GM23248 (cell line): ENCODE data around the gene ZNF175. TPM values are rescaled to one million over a fixed set of nuclear protein-coding genes. Genes with fewer than 3 reads are reported as not detected.

Experiments used
- DNase-seq: peaks from one replicate; pipeline ENCODE4 v3.0.0-alpha.2; 2015
- H2AFZ ChIP-seq: fragments of 200-600 bp; sonication (generic); 2 replicates; pipeline ENCODE4 v1.6.1; 2016; ENCODE audit warnings: antibody characterized with exemption
- H3F3A ChIP-seq: fragments of 200-600 bp; sonication (generic); 2 replicates; pipeline ENCODE4 v1.6.1; 2016; ENCODE audit warnings: mild to moderate bottlenecking, antibody characterized with exemption, mixed run types; ENCODE audit not compliant: insufficient read depth
- H3K27ac ChIP-seq: fragments of 200-600 bp; sonication (generic); 2 replicates; pipeline ENCODE4 v1.5.1; 2016; ENCODE audit warnings: mild to moderate bottlenecking
- H3K27me3 ChIP-seq: fragments of 200-600 bp; sonication (generic); replicated peaks from 2 replicates; pipeline ENCODE4 v1.6.1; 2016; ENCODE audit warnings: mild to moderate bottlenecking; ENCODE audit not compliant: insufficient read depth
- H3K36me3 ChIP-seq: fragments of 200-600 bp; sonication (generic); 2 replicates; pipeline ENCODE4 v1.6.1; 2016; ENCODE audit warnings: low read depth, mild to moderate bottlenecking
- H3K4me1 ChIP-seq: fragments of 200-600 bp; sonication (generic); 2 replicates; pipeline ENCODE4 v1.6.1; 2016; ENCODE audit warnings: mild to moderate bottlenecking; ENCODE audit not compliant: insufficient read depth
- H3K4me2 ChIP-seq: fragments of 200-600 bp; sonication (generic); one replicate; pipeline ENCODE4 v1.6.1; 2016; ENCODE audit warnings: mild to moderate bottlenecking; ENCODE audit not compliant: unreplicated experiment
- H3K4me3 ChIP-seq: fragments of 200-600 bp; sonication (generic); 2 replicates; pipeline ENCODE4 v1.5.1; 2016; ENCODE audit warnings: mild to moderate bottlenecking
- H3K79me2 ChIP-seq: fragments of 200-600 bp; sonication (generic); 2 replicates; pipeline ENCODE4 v1.6.1; 2016; ENCODE audit warnings: mild to moderate bottlenecking; ENCODE audit not compliant: insufficient read depth
- H3K9ac ChIP-seq: fragments of 200-600 bp; sonication (generic); 2 replicates; pipeline ENCODE4 v1.6.1; 2016; ENCODE audit warnings: mild to moderate bottlenecking
- H3K9me2 ChIP-seq: fragments of 200-600 bp; sonication (generic); 2 replicates; pipeline ENCODE4 v1.6.1; 2016; ENCODE audit warnings: mixed run types, mild to moderate bottlenecking, moderate library complexity; ENCODE audit not compliant: insufficient read depth
- H3K9me3 ChIP-seq: fragments of 200-600 bp; sonication (generic); one replicate; pipeline ENCODE4 v1.6.1; 2017; ENCODE audit warnings: low read depth
- H4K20me1 ChIP-seq: fragments of 200-600 bp; sonication (generic); 2 replicates; pipeline ENCODE4 v1.6.0; 2016; ENCODE audit not compliant: insufficient read depth
- EZH2 ChIP-seq: fragments of 200-600 bp; sonication (generic); IDR thresholded peaks from 2 replicates; pipeline ENCODE4 v1.6.1; 2018; ENCODE audit warnings: antibody characterized with exemption, mild to moderate bottlenecking; ENCODE audit not compliant: insufficient read depth, poor library complexity, severe bottlenecking
- EZH2phosphoT487 ChIP-seq: fragments of 200-600 bp; sonication (generic); IDR thresholded peaks from 2 replicates; pipeline ENCODE4 v1.6.1; 2018; ENCODE audit warnings: antibody characterized with exemption, moderate library complexity, mild to moderate bottlenecking, low read depth; ENCODE audit not compliant: insufficient read depth
- WGBS, 2 experiments: methylation state at CpG; one replicate each; pipeline ENCODE4 v1.1.6; 2015 to 2017; ENCODE audit warnings: low lambda C conversion rate in 2 of 2, low coverage in 1 of 2; ENCODE audit errors: missing lambda C conversion rate in 2 of 2; 5-methylcytosine and 5-hydroxymethylcytosine counted together
- in situ Hi-C: fragments of 300-500 bp; cut with MboI; formaldehyde crosslinking; loops from 2 replicates; pipeline ENCODE4 v1.15.0; 2020
- polyA plus RNA-seq: library from polyadenylated mRNA; unstranded; fragments of >200 nt; fragmentation: Nextera tagmentation; extraction: Ambion mirVana; gene quantifications from 2 replicates; pipeline ENCODE4 v1.2.1, GENCODE V29; 2016
- total RNA-seq: library from RNA; depleted of rRNA; stranded (reverse); fragments of >200 nt; shearing (Covaris generic); gene quantifications from 2 replicates; pipeline ENCODE4 v1.2.3, GENCODE V29; 2014

ZNF175 gene
- total and polyA plus RNA-seq, 2 experiments from 2014 or later: 2.4 to 2.6 TPM

- no peaks in the 10 kb centered on the region for H3K9me3 ChIP-seq
- H2AFZ ChIP-seq: no peak overlapping the region
- no peaks in the 10 kb centered on the region for H4K20me1 ChIP-seq
- H3K4me3 ChIP-seq: no peak overlapping the region
- no peaks in the 10 kb centered on the region for H3F3A ChIP-seq
- no peaks in the 10 kb centered on the region for H3K36me3 ChIP-seq
- H3K4me1 ChIP-seq: no peaks in the 10 kb centered on the region
- WGBS, 2 experiments: 11 to 19% methylated on average over 3 of the region's 3 CpGs
- no peaks in the 10 kb centered on the region for H3K79me2 ChIP-seq
- TF ChIP-seq EZH2: no peak
- TF ChIP-seq EZH2phosphoT487: no peak
- no peaks in the 10 kb centered on the region for H3K27me3 ChIP-seq
- no peaks in the 10 kb centered on the region for H3K9me2 ChIP-seq
- in situ Hi-C loops: no loop called here
- no peak overlapping the region for H3K27ac ChIP-seq
- no peak overlapping the region for H3K4me2 ChIP-seq
- H3K9ac ChIP-seq: no peak overlapping the region
- no peak for DNase-seq
Observed at GRCh38 chr19:51551673-51552432, 19.2 kb upstream of the ZNF175 start.

- WGBS, 2 experiments: 3% methylated on average over 1 of the region's 1 CpG; no CpG with 5 or more reads in 1 of the 2 experiments
Observed at GRCh38 chr19:51552608-51552995, 18.5 kb upstream of the ZNF175 start.

GRCh38 chr19:51552996-51553725 is 17.9 kb upstream of the ZNF175 start:
- H3K4me3 ChIP-seq: no peak overlapping the region
- no peak overlapping the region for H3K27ac ChIP-seq
- DNase-seq: peak; percentile 76
- no peak for TF ChIP-seq EZH2phosphoT487
- TF ChIP-seq EZH2: no peak
- no peaks in the 10 kb centered on the region for H3K27me3 ChIP-seq
- in situ Hi-C loops: no loop called here
- no peak overlapping the region for H3K9ac ChIP-seq
- WGBS, 2 experiments: 4 to 5% methylated on average over 17 to 20 of the region's 20 CpGs
- H3K9me2 ChIP-seq: no peaks in the 10 kb centered on the region
- H3K4me2 ChIP-seq: no peak overlapping the region
- no peaks in the 10 kb centered on the region for H3K9me3 ChIP-seq
- H3K4me1 ChIP-seq: no peaks in the 10 kb centered on the region
- H3F3A ChIP-seq: no peaks in the 10 kb centered on the region
- H3K79me2 ChIP-seq: no peaks in the 10 kb centered on the region
- H3K36me3 ChIP-seq: no peaks in the 10 kb centered on the region
- no peak overlapping the region for H2AFZ ChIP-seq
- H4K20me1 ChIP-seq: no peaks in the 10 kb centered on the region

More at GRCh38 chr19:51552608-51552995, 18.5 kb upstream of the ZNF175 start:
- Histone ChIP-seq H3F3A (no peaks in the 10 kb centered on the region), H4K20me1 (no peaks in the 10 kb centered on the region), H3K4me1 (no peaks in the 10 kb centered on the region), H3K9me3 (no peaks in the 10 kb centered on the region), H3K27me3 (no peaks in the 10 kb centered on the region), H2AFZ (no peak overlapping the region), H3K4me3 (no peak overlapping the region), H3K79me2 (no peaks in the 10 kb centered on the region), H3K9me2 (no peaks in the 10 kb centered on the region), H3K27ac (no peak overlapping the region), H3K9ac (no peak overlapping the region), H3K4me2 (no peak overlapping the region), H3K36me3 (no peaks in the 10 kb centered on the region)
- in situ Hi-C loops: no loop called here
- DNase-seq: no peak
- TF ChIP-seq EZH2 (no peak), EZH2phosphoT487 (no peak)

- in situ Hi-C loops: no loop called here
- TF ChIP-seq EZH2phosphoT487: no peak
- TF ChIP-seq EZH2: no peak
- 5 to 10% methylated on average over 1 of the region's 1 CpG for WGBS, 2 experiments
- no peaks in the 10 kb centered on the region for H4K20me1 ChIP-seq
- no peak overlapping the region for H3K9ac ChIP-seq
- no peak for DNase-seq
- H3K9me2 ChIP-seq: no peaks in the 10 kb centered on the region
- H3K4me1 ChIP-seq: no peaks in the 10 kb centered on the region
- H2AFZ ChIP-seq: no peak overlapping the region
- H3K4me2 ChIP-seq: no peak overlapping the region
- H3K27ac ChIP-seq: no peak overlapping the region
- H3F3A ChIP-seq: no peaks in the 10 kb centered on the region
- no peaks in the 10 kb centered on the region for H3K79me2 ChIP-seq
- no peaks in the 10 kb centered on the region for H3K9me3 ChIP-seq
- H3K36me3 ChIP-seq: no peaks in the 10 kb centered on the region
- no peak overlapping the region for H3K4me3 ChIP-seq
- H3K27me3 ChIP-seq: no peaks in the 10 kb centered on the region
Observed at GRCh38 chr19:51559240-51559639, 11.8 kb upstream of the ZNF175 start.
